Measurements from ENCODE around the gene IFNGR1.

DNA sequence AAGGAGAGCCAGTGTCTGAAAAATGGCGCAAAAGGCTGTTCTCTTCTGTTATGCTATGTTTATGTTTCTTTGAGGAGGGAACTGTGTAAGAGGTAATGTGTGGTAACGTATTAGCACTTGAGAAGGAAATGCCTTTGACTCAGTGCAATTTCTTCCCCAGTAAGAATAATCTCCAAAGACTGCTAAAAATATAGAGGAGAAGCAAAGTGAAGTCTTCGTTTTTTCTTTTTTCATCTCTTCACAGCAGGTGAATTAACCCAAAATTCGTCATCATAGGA lies 47.1 kb upstream of the IFNGR1 start:
- TF ChIP-seq SP1 (IDR thresholded peaks at IDR 0.05; ENCODE audit: low read depth) (no peak), CTCF (IDR thresholded peaks at IDR 0.05 in 2 of 3, conservative IDR thresholded peaks at IDR 0.05 in 1 of 3; ENCODE audit: borderline replicate concordance in 1 of 3, insufficient read depth in 1 of 3, low read depth in 2 of 3, low read length in 2 of 3) (no peak), POLR2A (IDR thresholded peaks at IDR 0.05; ENCODE audit: borderline replicate concordance, extremely low read depth, insufficient read depth, insufficient read length) (no peak), ZBTB33 (IDR thresholded peaks at IDR 0.05; ENCODE audit: extremely low read depth, insufficient replicate concordance, low read length) (no peak), JUND (IDR thresholded peaks at IDR 0.05) (no peak), POLR2AphosphoS5 (IDR thresholded peaks at IDR 0.05; ENCODE audit: low read depth, low read length) (no peak), MAX (IDR thresholded peaks at IDR 0.05) (no peak), EZH2phosphoT487 (IDR thresholded peaks at IDR 0.05; ENCODE audit: borderline replicate concordance) (no peak), EGR1 (IDR thresholded peaks at IDR 0.05; ENCODE audit: low read depth) (no peak)

Data from HCT116 (cell line).